GM23248 (cell line): ENCODE results near the gene GATD1.

Experiments used
- EZH2 ChIP-seq: fragments of 200-600 bp; sonication (generic); IDR thresholded peaks from 2 replicates; pipeline ENCODE4 v1.6.1; 2018; ENCODE audit warnings: antibody characterized with exemption, mild to moderate bottlenecking; ENCODE audit not compliant: insufficient read depth, poor library complexity, severe bottlenecking
- EZH2phosphoT487 ChIP-seq: fragments of 200-600 bp; sonication (generic); IDR thresholded peaks from 2 replicates; pipeline ENCODE4 v1.6.1; 2018; ENCODE audit warnings: antibody characterized with exemption, moderate library complexity, mild to moderate bottlenecking, low read depth; ENCODE audit not compliant: insufficient read depth

DNA sequence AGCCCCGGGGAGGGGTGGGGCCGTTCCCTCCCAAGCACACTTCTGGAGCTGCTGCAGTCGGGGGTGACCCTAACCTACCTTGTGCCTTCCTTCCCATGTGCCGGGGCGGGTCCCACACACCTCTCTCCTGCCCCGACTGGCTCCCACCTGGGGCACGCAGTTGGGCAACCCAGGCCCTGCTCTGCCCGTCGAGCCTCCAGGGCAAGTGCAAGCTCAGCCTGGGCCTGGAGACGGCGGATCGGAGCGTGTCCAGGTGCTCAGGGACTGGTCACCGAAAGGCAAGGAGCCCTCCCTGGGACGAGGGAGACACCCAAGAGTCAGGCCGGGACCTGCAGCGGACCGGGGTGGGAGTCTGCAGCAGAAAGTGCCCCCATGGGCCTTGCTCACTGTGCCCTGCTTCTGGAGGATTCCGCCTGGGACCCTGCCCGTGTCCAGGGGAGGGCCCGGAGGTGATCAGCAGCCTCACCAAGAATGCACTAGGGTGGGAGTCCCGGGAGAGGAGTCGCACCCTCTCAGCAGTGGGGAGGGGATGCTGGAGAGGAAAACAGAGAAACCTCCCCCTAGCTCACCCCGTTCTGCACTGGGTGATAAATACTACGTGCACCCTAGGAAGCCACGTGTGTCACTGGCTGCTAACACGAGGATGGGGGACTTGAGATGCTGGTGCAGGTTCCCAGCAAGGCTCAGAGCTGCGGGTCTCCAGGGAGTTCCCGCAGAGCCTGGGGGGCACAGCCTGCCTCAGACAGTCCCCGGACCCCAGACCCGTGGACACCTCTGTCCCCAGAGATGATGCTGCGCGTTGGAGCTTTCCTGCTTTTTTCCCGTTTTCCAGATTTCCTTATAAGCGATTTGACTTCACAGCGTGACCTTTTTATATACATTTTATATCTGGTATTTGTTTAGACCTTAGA, 5.2 kb upstream of the GATD1 start:
- TF ChIP-seq EZH2 (no peak), EZH2phosphoT487 (no peak)
